SKM-1 (cell line): ENCODE measurements around the gene MTHFD1.
"Not testable (repeated sequence)": the region's sequence is repeated elsewhere in the genome, so short reads cannot be mapped to it uniquely, and the experiment has no call there.

Source experiments
- DNase-seq: peaks from one replicate; lab custom pipeline; 2025; ENCODE audit not compliant: unreplicated experiment; lab: John Stamatoyannopoulos, UW

The MTHFD1 gene

DNA sequence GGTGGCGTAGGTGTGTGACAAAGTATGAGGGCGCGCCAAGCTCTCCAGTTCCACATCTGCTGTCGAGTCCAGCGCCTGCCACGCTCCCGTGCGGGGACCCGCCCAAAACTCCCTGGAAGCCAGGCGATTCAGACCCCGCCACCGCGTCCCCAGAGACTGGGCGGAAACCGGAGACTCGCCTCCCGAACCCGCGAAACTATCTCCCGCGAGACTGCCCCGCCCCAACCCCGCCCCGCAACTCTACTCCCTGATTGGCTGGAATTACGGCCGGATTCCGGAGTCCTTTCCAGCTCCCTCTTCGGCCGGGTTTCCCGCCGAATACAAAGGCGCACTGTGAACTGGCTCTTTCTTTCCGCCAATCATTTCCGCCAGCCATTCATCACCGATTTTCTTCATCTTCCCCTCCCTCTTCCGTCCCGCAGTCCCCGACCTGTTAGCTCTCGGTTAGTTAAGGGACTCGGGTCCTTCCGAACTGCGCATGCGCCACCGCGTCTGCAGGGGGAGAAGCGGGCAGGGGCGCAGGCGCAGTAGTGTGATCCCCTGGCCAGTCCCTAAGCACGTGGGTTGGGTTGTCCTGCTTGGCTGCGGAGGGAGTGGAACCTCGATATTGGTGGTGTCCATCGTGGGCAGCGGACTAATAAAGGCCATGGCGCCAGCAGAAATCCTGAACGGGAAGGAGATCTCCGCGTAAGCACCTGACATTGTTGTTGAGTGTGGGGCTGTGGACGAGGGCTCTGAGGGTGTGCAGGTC is at the start of gene MTHFD1:
MTHFD1 (plus strand) TSS at position 572 of the 751 bp plus-strand sequence; CDS start at position 647, 75 bp downstream.
- peak; percentile 77 for DNase-seq

DNA sequence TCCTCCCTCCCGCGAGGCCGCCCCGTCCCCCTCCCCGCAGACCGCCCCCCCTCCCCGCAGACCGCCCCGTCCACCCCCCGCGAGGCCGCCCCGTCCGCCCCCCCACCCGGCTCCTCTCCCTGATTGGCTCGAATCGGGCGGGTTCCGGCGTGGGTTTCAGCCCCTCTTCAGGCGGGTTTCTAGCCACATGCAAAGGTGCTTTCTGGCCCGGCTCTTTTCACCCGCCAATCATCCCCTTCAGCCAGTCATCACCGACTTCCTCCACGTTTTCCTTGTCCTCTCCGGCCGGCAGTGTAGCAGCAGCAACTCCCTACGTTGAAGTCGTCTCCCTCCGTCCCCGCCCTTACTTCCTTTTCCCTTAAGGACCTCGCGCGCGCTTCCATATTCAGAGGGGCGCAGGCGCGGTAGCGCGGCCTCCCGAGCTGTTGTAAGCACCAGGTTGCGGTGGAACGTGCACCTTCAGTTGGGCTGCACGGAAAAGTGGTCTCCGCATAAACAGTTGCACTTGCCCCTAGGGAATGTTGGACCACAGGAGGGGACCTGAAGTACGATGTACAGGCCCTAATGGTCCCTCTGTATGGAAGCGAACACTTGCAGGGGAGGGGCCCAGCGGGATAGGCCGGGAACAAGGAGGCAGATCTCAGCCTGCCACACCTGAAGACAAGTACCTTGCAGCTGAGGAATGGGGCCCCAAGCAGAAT is 49.4 kb upstream of the MTHFD1 start:
- peak; percentile 65 for DNase-seq

DNA sequence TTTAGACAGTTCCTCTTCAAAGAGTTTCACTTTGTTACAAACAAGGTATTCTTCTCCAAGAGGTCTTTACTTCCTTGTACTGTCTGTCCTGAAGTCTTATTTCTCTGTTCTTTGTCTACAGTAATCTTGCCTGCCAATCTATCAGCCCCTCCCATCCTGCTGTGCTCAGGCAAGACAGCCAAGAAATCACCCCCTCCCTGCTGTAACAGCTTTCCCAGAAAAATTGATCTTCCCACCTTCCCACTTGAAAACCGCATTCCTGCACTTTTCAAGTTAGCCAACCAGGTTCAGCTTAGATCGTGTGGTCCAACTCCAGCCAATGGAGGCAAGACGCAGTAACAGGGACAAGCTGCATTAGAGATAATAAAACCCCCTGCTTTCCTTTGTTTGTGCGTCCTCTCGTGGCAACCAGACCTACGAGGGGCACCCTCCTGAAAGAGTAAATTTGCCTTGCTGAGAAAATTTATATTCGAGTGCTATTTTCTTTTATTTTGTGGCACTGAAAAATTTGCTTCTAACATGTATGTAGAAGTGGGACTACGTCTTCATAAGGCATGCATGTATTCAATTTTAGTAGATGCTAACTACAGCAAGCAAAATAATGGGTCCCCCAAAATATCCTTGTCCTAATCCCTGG is 47.5 kb upstream of the MTHFD1 start:
- no peak for DNase-seq

DNA sequence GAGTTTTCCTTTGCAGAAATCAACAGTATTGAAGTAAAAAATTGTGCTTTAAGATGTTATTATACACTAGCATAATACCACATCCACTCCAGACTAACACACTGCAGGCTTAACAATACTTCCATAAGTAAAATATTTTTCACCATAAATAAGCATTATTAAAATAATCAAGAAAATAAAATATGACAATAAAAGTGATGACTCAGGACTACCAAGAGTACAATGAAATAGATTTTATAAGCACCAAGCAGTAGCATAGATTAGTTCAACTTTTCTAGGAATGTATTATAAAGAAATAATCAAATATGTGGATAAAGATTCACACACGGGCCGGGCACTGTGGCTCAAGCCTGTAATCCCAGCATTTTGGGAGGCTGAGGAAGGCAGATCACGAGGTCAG is 40.4 kb upstream of the MTHFD1 start:
- no peak for DNase-seq

DNA sequence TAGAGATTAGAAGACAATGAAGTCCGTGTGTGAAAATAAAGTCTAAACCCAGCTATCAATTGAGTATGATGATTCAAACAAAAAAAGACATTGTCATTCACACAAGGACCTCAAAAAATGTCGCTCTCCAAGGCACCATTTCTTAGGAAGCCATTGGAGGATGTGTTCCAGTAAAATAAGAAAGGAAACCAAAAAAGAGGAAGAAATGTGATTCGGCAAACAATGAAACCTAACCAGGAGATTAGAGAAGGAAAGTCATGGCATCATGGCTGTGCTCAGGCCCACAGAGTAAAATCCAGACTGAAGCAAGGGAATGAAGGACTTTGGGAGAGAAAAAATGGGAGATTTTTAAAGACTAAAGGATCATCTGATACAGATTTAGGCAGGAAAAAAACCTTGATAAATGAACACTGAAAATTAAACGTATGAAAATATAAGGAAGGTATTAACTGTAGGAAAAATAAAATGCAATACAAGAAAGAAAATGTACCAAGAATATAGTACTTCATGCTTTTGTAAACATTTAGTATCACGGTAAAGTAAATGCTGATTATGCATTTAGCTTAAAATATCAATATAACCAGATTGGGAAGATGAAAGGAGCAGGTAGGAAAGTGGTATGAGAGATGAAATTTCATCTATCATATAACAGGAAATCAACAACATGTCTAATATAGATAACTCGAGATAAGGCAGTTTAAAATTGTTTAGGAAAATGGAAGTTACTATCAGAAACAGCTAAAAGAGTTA is 38.2 kb upstream of the MTHFD1 start:
- no peak for DNase-seq

DNA sequence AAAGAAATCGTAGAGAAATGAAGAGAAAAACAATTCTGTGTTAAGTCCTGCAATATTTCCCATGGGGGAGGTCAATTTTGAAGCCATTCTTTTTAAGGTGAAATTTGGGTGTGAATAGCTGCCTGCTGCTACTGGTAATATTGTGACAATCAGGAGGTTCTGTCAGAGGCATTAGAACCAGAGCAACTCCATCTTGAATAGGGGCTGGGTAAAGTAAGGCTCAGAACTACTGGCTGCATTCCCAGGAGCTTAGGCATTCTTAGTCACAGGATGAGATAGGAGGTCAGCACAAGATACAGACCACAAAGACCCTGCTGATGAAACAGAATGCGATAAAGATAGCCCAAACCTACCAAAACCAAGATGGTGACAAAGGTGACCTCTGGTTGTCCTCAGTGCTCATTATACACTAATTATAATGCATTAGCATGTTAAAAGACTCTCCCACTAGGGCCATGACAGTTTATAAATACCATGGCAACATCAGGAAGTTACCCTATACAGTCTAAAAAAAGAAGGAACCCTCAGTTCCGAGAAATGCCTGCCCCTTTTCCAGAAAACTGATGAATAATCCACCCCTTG is 24.8 kb upstream of the MTHFD1 start:
- no peak for DNase-seq

DNA sequence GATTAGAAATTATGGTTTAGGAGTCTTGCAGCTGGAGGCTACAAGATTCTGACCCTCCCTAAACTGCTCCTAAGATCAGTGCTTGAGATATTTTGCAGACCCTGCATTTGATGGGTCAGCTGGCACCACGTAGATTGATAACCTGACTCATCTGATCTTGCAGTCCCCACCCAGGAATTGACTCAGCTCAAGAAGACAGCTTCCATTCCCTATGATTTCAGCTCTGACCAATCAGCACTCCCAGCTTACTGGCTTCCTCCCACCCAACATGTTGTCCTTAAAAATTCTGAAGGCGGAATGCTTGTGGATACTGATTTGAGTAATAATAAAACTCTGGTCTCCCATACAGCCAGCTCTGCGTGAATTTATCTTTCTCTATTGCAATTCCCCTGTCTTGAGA is 23.2 kb upstream of the MTHFD1 start:
- DNase-seq = no peak

DNA sequence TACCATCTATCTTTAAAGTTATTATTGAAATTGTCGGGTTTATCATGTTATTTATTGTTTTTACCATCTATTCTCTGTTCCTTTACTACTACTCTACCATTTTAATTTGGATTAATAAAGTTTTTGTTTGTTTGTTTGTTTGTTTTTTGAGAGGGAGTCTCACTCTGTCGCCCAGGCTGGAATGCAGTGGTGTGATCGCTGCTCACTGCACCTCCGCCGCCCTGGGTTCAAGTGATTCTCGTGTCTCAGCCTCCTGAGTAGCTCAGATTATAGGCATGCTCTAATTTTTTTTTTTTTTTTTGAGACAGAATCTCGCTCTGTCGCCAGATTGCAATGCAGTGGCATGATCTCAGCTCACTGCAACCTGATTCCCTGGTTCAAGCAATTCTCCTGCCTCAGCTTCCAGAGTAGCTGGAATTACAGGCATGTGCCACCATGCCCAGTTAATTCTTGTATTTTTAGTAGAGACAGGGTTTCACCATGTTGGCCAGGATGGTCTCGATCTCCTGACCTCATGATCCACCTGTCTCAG is 22.7 kb upstream of the MTHFD1 start:
- DNase-seq = not testable (repeated sequence)

DNA sequence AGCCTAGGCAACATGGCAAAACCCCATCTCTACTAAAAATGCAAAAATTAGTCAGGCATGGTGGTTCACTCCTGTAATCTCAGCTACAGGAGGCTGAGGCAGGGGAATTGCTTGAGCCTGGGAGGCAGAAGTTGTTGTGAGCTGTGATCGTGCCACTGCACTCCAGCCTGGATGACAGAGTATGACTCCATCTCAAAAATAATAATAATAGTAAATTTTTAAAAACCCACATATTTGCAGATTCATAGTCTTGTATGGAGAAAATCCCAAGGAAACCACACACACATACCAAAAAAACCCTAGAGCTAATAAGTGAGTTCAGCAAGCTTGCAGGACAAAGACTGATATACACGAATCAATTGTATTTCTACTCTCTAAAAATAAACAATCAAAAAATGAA is 19.0 kb upstream of the MTHFD1 start:
- DNase-seq = no peak

DNA sequence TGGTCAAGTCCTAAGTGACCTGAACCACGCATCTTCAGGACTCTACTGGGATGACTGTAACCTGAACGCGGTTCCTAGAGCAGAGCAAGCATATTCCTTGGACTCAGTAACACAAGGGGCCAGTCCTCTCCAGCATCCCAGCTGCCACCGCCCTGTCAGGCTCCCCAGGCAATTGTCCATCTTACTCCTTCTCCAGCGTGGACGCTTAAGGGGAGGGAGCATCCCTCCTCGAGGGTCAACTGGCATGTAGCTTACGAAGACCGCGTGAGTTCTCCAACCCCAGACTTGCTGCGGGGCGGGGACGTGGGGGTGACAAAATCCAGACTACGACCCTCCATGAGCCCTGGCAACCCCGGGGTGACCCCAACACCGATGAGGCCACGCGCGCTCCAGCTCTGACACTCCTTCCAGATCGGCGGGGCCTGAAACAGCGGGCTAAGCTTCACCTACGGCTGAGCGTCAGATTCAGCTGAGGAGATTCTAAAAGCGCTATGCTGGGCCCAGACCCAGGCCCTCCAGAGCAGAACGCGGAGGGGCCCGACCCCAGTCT is 846 bp upstream of the MTHFD1 start:
- DNase-seq = no peak

DNA sequence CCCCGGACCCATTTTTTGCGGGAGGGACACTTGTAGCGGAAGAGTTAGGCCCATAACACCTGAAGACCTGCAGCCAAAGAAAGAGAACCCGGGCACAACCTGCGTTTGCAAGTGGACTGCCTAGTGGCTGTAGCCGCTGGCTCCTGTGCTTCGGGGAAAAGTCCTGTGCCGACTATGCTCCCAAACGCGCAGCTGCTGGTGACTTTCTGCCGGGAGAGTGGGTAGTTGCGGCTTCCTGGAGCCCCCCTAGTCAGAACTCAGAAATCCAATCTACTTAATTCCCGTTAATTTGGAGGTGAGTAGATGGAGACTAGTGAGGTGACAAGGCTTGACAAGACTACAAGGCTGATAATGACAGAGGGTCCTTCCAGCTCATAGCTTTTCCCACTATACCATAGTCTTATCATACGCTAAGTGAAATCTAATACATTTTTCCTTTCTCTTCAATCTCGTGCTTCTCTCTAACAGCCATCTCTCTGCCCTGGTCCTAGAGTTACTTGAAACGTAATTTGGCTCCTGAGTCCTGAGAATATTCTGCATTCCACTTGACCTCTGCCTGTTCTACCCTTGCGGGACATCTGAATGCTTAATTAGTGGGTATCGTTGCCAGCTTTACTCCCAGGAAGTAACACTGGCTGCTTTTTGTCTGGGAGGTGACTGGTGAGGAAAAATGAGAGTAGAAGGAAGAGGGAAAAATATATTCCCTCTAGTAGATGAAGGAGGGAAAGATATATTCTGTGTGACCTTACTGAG is 556 bp downstream of the MTHFD1 start:
- DNase-seq = no peak

DNA sequence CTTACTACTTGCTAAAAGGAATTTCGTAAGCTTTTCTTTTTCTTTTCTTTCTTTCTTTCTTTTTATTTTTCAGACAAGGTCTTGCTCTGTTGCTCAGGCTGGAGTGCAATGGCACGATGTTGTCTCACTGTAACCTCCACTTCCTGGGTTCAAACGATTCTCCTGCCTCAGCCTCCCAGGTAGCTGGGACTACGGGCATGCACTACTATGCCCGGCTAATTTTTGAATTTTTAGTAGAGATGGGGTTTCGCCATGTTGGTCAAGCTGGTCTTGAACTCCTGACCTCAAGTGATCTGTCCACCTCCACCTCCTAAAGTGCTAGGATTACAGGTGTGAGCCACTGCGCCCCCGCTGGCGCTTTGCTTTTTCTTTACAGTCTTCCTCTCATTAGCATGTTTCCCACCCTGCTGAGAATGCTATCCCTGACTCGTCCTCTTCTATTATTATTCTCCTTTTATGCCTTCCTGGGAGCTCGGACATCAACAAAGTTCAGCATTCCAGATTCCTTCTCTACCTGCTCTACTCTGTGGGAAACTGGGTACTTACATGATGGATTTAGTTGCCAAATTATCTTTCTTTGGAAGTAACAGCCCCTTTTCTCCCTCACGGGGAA is 3.1 kb downstream of the MTHFD1 start:
- DNase-seq = no peak

DNA sequence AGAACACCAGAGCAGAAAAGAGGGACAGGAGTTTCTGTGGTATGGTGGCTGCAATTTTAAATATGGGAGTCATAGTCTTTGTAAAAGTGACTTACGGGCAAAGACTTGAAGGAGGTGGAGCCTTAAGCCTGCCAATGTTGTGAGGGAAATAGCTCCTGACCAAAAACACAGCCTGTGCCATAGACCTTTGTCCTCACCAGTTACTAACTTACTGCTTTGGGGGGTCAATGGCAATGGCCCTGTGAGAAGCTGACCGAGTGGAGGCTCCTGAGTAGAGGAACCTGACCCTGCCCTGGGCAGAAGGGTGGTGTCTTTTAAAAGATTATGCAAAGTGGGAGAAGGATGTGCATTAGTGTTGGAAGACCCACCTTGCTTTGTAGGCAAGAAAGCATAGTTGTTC is 3.8 kb downstream of the MTHFD1 start:
- DNase-seq = no peak

DNA sequence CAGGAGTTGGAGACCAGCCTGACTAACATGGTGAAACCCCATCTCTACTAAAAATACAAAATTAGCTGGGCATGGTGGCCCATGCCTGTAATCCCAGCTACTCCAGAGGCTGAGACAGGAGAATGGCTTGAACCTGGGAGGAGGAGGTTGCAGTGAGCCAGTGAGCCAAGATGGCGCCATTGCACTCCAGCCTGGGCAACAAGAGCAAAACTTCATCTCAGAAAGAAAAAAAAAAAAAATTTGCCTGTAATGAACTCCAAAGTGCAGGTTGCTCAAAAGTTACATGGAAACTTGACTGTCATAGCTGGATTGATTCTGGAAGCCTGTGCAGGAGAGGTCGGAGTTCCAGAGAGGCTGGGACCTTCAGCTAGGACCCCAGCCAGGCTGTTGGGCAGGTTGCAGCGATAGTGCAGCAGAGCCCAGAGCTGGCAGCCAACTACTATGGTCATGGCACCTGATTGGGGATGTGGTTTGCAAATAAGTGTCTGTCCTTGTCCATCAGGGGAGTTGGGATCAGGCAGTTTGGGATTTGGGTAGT is 5.1 kb downstream of the MTHFD1 start:
- DNase-seq = not testable (repeated sequence)

DNA sequence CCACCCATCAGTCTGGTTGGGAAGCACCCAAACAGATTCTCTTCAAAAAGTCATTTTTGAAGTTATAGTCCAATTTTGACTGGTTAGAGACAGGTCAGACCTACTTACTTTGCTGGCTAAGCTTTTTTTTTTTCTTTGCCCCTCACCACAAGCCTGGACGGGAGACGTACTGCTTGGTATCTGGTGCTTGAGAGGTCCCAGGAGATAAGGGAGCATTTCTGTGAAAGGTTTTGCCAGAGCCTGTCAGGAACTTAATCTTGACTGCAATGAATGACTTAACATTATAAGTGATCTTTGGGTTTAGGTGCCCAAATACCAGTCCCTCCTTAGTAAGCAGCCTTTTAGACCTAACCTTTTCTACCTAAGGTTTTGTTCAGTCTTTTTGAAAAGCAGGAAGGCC is 6.3 kb downstream of the MTHFD1 start:
- DNase-seq = no peak

DNA sequence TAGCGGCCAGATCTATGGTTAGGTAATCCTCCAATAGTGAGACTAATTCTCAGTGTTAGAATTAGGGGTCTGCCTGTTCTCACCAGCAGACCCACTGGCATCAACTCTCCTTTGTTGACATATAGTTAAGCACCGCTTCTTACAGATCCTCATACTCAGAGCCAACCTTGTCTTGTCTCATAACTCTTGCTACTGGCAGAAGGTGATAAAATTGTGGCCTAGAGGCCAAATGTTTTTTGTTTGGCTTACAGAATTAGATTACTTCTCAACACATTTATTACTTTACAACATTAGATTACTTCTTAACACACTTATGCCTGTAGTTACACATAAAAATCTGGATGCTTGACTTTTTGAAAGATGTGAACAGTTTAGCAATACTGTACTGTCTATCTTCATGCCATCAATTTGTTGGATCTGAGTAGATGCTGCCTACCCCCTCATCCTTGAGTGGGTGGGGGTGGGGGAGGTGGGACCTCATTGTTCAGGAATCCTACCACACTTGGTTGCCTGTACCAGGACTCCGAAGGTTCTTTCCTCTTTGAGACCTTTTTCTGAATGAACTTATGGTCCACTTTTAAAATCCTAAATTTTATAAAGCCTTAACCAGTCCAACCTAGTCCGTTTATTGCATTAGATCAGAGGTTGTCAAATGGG is 7.0 kb downstream of the MTHFD1 start:
- DNase-seq = no peak

DNA sequence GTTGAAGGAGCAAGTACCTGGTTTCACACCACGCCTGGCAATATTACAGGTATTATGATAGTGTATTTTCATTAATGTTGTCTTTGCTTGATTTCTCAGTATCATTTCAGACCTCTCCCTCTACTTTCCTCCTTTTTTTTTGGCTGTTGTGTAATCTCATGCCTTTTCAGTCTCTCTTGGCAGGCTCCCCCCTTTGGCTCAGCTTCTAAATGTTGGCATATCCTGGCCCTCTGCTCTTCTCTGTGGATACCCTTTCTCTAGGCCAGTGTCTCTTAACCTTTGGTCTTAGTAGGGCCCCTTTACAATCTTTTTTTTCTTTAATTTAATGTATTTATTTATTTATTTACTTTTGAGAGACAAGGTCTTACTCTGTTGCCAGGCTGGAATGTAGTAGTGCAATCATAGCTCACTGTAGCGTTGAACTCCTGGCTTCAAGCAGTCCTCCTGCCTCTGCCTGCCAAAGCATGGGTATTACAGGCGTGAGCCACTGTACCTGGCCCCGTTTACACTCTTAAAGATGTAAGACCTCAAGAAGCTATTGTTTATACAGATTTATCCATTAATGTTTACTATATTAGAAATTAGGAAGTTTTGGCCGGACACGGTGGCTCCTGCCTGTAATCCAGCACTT is 12.8 kb downstream of the MTHFD1 start:
- no peak for DNase-seq

DNA sequence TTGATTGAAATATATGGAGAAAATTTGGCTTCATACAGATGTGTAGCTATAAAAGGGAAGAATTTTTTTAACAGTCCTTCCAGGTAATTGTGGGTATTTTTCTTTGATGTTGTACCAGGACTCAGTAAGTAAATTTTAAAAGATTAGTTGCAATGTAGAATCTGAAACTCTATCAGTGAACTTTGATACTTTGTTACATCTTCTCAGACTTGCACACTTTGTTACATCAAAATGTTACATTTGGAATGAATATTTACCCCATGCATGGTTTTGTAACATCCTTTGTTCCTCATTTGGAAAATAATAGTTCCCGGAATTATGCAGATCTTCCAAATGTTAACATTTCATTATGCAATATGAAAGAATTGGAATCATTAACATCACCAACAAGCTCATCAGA is 13.8 kb downstream of the MTHFD1 start:
- no peak for DNase-seq
